Fibroblast of villous mesenchyme (primary cell): ENCODE measurements around the gene SLC28A2. TPM values are rescaled to one million over a fixed set of nuclear protein-coding genes. Genes with fewer than 3 reads are reported as not detected.
"Not testable (repeated sequence)": the region's sequence is repeated elsewhere in the genome, so short reads cannot be mapped to it uniquely, and the experiment has no call there.

Experiments
- DNase-seq: peaks from one replicate; pipeline ENCODE4 v3.0.0-alpha.2; 2010; ENCODE audit warnings: low read depth
- H3K4me3 ChIP-seq: 2 replicates; pipeline ENCODE4 v1.5.1; 2011; ENCODE audit warnings: low read depth, mild to moderate bottlenecking, low read length
- total RNA-seq: library from RNA; depleted of rRNA; stranded (reverse); fragments of >200 nt; gene quantifications from 2 replicates; pipeline ENCODE4 v1.2.3, GENCODE V29; 2012
- TF ChIP-seq, protein P1 (sequence below): IDR thresholded peaks from 2 replicates; pipeline ENCODE4 v1.5.1; 2012; ENCODE audit warnings: low read depth, mild to moderate bottlenecking, low read length; ENCODE audit not compliant: insufficient read depth

The SLC28A2 gene
- total RNA-seq, 1 donor, result not detected

DNA sequence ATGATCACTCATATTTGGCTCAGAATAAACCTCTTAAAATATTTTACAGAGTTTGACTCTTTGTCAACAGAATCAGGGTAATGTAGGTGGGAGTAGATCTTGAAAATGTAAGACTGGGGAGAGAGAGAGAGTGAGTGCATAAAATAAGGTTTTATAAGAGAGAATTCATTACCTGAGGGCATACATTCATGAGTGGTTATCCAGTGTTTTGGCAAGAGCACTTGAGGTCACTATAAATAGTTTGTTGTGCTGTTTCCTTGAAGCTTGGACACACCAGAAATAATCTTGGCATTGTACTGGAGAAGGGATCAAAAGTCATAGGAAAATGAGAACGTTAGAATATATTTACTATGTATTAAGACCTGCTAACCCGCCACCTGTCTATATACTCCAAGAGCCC, 33.4 kb downstream of the SLC28A2 start:
- no peak for DNase-seq
- TF ChIP-seq, protein P1, sequence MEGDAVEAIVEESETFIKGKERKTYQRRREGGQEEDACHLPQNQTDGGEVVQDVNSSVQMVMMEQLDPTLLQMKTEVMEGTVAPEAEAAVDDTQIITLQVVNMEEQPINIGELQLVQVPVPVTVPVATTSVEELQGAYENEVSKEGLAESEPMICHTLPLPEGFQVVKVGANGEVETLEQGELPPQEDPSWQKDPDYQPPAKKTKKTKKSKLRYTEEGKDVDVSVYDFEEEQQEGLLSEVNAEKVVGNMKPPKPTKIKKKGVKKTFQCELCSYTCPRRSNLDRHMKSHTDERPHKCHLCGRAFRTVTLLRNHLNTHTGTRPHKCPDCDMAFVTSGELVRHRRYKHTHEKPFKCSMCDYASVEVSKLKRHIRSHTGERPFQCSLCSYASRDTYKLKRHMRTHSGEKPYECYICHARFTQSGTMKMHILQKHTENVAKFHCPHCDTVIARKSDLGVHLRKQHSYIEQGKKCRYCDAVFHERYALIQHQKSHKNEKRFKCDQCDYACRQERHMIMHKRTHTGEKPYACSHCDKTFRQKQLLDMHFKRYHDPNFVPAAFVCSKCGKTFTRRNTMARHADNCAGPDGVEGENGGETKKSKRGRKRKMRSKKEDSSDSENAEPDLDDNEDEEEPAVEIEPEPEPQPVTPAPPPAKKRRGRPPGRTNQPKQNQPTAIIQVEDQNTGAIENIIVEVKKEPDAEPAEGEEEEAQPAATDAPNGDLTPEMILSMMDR, result no peak
- H3K4me3 ChIP-seq, result no peak overlapping the region

DNA sequence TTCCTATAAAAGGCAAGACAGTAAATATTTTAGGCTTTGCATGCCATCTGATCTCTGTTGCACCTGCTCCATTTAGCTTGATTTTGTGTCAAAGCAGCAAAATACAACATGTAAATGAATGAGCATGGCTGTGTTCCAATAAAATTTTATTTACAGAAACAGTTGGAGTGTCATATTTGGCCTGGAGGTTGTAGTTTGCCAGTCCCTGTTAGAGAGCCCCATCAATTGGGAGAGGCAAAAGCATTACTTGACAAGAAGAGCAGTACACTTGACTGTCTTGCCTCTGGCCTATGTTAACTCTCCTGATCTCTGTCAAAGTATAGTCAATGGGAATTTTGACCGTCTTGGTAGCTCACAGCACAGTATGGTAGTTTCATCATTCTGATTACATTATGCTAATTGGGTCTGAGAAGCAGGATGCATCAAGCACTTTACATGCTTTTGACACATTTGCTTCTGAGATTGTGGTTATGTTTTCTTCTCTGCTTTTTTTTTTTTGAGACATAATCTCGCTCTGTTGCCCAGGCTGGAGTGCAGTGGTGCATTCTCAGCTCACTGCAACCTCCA, 35.4 kb downstream of the SLC28A2 start:
- DNase-seq, result no peak
- no peak overlapping the region for H3K4me3 ChIP-seq
- TF ChIP-seq, protein P1, result no peak

DNA sequence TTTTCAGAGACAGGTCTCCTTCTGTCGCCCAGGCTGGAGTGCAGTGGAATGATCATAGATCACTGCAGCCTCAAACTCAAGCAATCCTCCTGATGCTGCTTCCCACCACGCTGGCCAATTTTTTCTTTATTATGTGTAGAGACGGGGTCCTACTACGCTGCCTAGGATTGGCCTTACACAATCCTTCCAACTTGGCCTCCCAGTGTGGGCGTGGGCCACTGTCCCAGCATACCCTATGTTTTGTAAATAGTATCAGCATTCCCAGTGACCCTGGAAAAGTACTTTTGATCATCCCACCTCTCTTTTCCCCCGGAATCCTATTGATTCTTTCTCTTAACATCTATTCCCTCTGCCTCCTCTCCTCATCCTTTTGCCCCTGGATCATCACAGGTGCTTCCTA, 36.9 kb downstream of the SLC28A2 start:
- no peak for DNase-seq
- TF ChIP-seq, protein P1, result no peak

DNA sequence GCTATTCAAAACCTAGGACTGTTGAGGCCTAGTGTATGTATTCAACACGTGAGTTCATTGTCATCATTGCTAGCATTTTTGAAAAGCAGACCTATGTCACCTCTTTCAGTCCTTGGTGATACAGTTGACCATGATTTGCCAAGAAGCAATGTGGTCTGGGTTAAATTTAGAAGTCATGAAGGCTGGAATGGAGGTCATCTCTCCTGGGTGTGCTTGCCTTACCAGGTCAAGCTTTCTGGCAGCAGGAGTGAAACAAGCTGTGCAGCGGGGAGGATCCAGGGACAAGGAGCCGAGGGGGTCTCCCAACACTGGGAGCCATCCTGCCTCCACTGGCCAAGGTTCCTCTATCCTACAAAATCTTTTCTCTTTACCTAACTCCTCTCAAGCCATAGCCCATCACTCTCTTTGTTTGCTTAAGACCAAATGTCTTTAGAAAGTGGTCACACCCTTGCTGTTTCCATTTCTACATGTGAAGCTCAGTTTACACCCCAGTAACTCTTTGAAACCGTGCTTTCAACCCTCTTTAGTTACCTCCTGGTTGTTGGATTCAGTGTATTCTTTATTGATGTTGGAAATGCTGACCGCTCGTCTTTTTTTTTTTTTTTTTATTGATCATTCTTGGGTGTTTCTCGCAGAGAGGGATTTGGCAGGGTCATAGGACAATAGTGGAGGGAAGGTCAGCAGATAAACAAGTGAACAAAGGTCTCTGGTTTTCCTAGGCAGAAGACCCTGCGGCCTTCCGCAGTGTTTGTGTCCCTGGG, 40.0 kb downstream of the SLC28A2 start:
- TF ChIP-seq, protein P1, result no peak
- DNase-seq, result no peak
- H3K4me3 ChIP-seq, result no peak overlapping the region

More for the DNA sequence above, 36.9 kb downstream of the SLC28A2 start:
- H3K4me3 ChIP-seq, result no peak overlapping the region

DNA sequence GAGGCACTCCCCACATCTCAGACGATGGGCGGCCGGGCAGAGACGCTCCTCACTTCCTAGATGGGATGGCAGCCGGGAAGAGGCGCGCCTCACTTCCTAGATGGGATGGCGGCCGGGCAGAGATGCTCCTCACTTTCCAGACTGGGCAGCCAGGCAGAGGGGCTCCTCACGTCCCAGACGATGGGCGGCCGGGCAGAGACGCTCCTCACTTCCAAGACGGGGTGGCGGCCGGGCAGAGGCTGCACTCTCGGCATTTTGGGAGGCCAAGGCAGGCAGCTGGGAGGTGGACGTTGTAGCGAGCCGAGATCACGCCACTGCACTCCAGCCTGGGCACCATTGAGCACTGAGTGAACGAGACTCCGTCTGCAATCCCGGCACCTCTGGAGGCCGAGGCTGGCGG, 41.3 kb downstream of the SLC28A2 start:
- not testable (repeated sequence) for H3K4me3 ChIP-seq, DNase-seq

DNA sequence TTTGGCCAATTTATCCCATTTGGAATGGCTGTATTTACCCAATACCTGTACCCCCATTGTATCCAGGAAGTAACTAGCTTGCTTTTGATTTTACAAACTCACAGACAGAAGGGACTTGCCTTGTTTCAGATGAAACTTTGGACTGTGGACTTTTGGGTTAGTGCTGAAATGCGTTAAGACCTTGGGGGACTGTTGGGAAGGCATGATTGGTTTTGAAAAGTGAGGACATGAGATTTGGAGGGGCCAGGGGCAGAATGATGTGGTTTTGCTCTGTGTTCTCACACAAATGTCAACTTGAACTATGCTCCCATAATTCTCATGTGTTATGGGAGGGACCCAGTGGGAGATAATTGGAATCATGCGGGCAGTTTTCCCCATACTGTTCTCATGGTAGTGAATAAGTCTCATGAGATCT, 46.9 kb downstream of the SLC28A2 start:
- not testable (repeated sequence) for H3K4me3 ChIP-seq, DNase-seq

DNA sequence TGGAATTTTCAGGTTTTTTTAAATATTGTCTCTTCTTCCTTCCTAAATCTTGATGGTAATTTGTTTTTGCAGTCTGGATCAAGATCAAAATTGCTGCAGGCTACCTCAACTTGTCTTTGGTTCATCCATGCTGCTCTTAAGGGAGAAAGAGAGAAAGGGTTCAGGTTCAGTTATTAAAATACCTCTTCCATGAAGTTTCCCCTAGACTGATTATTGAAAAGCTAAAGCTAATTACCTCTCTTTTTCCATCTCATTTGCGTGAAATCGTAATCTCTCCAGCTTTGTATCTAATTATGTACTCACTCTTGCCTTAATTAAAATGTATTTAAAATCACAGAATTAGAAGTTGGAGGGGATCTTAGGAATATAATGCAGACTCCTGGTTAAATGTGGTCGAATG, 52.7 kb downstream of the SLC28A2 start:
- TF ChIP-seq, protein P1, result no peak
- H3K4me3 ChIP-seq, result no peak overlapping the region
- no peak for DNase-seq

DNA sequence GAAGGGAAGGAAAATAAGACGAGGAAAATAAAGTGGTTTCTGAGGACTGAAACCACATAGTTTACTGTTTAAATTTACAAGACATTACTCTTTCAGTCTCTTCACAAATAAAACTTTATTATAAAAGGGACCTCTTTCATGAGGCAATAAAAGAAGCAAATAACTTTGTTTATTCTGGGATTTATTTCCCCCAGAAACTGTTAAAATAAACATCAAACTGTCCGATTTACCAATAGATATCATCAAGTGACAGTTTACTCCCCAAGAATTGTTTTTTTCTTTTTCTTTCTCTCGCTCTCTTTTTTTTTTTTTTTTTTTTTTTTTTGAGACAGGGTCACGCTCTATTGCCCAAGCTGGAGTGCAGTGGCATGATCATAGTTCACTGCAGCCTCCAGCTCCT, 54.1 kb downstream of the SLC28A2 start:
- DNase-seq, result no peak
- TF ChIP-seq, protein P1, result no peak
- no peak overlapping the region for H3K4me3 ChIP-seq
